Psoas muscle (tissue), 8 donors: ENCODE data around the gene AGPAT2. TPM values are rescaled to one million over a fixed set of nuclear protein-coding genes. Genes with fewer than 3 reads are reported as not detected.
A peak's percentile ranks its signal among the peaks of the same experiment; 100 is the strongest.

ENCODE experiments used
- ATAC-seq, 4 donors: fragments of 200-7000 bp; cut with Tn5 transposase; one replicate each; pipeline ENCODE4 v1.9.1; 2020; ENCODE audit warnings: moderate library complexity in 3 of 4, mild to moderate bottlenecking in 2 of 4
- DNase-seq, 2 donors: peaks; one replicate each; pipeline ENCODE4 v3.0.0-alpha.2; 2020
- H3K27ac ChIP-seq: fragments of 200-600 bp; one replicate; pipeline ENCODE4 v1.8.0; 2022
- H3K27me3 ChIP-seq, 3 donors: fragments of 200-600 bp in 1 of 3; one replicate each; pipeline versions ENCODE4 v1.6.1 to v1.8.0; 2013 to 2022; ENCODE audit warnings: low read length in 2 of 3, mild to moderate bottlenecking in 2 of 3, moderate library complexity in 1 of 3; ENCODE audit not compliant: insufficient read depth in 3 of 3
- H3K36me3 ChIP-seq, 2 donors: fragments of 200-600 bp in 1 of 2; one replicate each; pipeline versions ENCODE4 v1.6.1 to v1.8.0; 2013 to 2022; ENCODE audit warnings: low read depth in 1 of 2, mild to moderate bottlenecking in 1 of 2, moderate library complexity in 1 of 2; ENCODE audit not compliant: insufficient read depth in 1 of 2
- H3K4me1 ChIP-seq: fragments of 200-600 bp; one replicate; pipeline ENCODE4 v1.8.0; 2022
- H3K4me3 ChIP-seq: fragments of 200-600 bp; one replicate; pipeline ENCODE4 v1.8.0; 2022; ENCODE audit warnings: mild to moderate bottlenecking
- H3K9me3 ChIP-seq: fragments of 200-600 bp; one replicate; pipeline ENCODE4 v1.8.0; 2022
- WGBS, 3 donors: extraction: QIAGEN DNeasy Blood & Tissue Kit; methylation state at CpG; one replicate each; pipeline versions ENCODE4 v1.1.6 to v1.1.7; 2013; 5-methylcytosine and 5-hydroxymethylcytosine counted together
- intact Hi-C, 2 donors: fragments of 100-400 bp; cut with DNase I; formaldehyde crosslinking; loops; one replicate each; pipeline versions ENCODE4 v1.11.0 to v1.14.2; 2022
- polyA plus RNA-seq, 3 donors: library from polyadenylated mRNA; stranded (reverse); fragments of 200-250 nt; gene quantifications; one replicate each; pipeline ENCODE4 v1.2.3, GENCODE V29; 2013
- total RNA-seq, 4 donors: library from RNA; stranded (reverse); fragmentation: NEBNext Ultra II Directional in 2 of 4; extraction: Animal tissue kit (Norgen Biotek cat#: 25700) in 2 of 4; gene quantifications; one replicate each; pipeline versions ENCODE4 v1.2.1 to v1.2.4, GENCODE V29; 2021 to 2023
- TF ChIP-seq, protein P1 (sequence below): fragments of 200-600 bp; IDR thresholded peaks from one replicate; pipeline ENCODE4 v1.8.0; 2022; ENCODE audit warnings: antibody characterized with exemption
- donor health status: healthy with polysubstance abuse.
- donor health status: DM: no; HTN: no; CAD: no; lungs with moderate emphysema.
- donor health status: Bipolar disorder and iron deficiency.
- donor health status: healthy.
- donor health status: DM: yes; HTN: yes; CAD: no.
- donor health status: DM: no; HTN: no; CAD: no.
- donor health status: DM: no; HTN: no; CAD: no.
- donor health status: DM: yes; HTN: yes; CAD: no.

Gene AGPAT2
- total and polyA plus RNA-seq, 7 donors: 15.5 to 66.5 (median 41.6) TPM

DNA sequence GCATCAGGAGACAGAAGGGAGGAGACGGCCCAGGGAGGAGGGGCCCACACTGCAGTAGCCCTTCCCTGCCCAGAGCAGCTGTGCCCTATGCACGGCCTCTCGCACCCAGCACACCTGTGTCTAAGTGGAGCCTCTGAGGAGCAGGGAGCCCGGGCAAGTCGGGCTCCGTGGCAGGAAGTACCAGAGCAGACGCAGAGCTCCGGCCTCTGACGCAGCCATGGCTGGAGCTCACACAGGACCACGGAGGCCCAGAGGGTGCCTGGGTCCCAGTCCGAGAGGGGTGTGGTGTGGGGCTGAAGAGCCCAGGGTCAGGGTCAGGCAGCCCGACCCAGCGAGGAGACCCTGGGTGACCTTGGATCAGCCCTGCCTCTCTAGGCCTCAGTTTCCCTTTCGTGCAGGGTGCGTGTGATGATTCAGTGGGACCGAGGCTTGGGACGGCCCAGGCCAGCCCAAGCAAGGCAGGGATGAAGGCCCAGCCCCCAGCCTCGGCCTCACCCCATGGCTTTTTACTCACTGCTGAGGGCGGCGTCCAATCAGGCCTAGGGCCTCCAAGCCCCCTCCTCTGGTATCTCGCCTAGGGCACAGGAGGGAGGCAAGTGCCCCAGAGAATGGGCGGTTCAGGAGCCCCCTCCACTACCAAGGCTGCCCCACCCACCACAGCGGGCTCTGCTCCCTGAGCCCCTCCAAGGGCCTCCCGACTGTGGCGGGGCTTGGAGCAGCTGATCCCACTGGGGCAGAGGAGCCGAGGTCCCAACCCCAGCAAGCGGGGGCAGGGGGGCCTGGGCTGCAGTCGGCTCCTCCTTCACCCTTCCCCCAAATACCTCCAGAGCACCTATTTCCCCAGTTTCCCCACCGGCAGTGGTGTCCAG, 4.3 kb upstream of the AGPAT2 start:
- no peak overlapping the region for H3K4me3 ChIP-seq
- peaks cover 38% of the 10 kb centered on the region for H3K4me1 ChIP-seq
- H3K36me3 ChIP-seq: no peaks in the 10 kb centered on the region
- peaks cover 0 to 7% (median 0%) of the 10 kb centered on the region in 3 donors for H3K27me3 ChIP-seq
- WGBS, 3 donors: 69 to 79% (median 70%) methylated on average over 25 to 29 of the region's 29 CpGs
- H3K27ac ChIP-seq: peak overlapping the region; percentile 93
- ATAC-seq: peak in 1 of 4 donors; percentile 12
- TF ChIP-seq, protein P1, sequence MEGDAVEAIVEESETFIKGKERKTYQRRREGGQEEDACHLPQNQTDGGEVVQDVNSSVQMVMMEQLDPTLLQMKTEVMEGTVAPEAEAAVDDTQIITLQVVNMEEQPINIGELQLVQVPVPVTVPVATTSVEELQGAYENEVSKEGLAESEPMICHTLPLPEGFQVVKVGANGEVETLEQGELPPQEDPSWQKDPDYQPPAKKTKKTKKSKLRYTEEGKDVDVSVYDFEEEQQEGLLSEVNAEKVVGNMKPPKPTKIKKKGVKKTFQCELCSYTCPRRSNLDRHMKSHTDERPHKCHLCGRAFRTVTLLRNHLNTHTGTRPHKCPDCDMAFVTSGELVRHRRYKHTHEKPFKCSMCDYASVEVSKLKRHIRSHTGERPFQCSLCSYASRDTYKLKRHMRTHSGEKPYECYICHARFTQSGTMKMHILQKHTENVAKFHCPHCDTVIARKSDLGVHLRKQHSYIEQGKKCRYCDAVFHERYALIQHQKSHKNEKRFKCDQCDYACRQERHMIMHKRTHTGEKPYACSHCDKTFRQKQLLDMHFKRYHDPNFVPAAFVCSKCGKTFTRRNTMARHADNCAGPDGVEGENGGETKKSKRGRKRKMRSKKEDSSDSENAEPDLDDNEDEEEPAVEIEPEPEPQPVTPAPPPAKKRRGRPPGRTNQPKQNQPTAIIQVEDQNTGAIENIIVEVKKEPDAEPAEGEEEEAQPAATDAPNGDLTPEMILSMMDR: no peak
- no peak for DNase-seq
- no peaks in the 10 kb centered on the region for H3K9me3 ChIP-seq
- intact Hi-C loops: loop anchor here (2.0 to 5.0 kb wide), 4 partner anchors 44 to 207 kb away; no protein-coding TSS in a partner anchor

DNA sequence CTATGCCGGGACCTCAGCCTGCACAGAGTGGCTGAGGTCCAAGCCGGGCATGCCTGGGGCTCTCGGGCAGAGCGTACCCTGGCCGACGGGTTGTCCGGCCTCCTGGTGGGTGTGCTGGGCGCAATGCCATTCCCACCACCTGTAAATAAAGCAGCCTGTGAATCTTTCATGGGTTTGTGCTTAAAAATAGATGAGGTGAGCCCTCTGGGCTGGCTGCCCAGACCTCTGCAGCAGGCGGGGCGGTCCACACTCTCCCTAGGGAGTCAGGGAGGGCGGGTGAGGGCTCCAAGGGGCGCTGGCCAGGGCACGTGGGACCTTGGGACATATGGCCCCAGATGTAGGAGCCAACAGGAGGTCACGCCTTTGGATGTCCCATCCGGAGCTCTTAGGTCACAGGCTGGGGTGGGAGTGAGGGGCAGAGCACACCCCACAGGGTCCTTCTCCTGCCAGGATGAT, 3.6 kb upstream of the AGPAT2 start:
- ATAC-seq (peak; percentile 41 to 58 (median 50)), DNase-seq (peak; percentile 66 to 85)
- Histone ChIP-seq H3K9me3 (no peaks in the 10 kb centered on the region), H3K4me3 (no peak overlapping the region), H3K4me1 (peaks cover 42% of the 10 kb centered on the region), H3K27ac (peak overlapping the region; percentile 93), H3K27me3 (no peaks in the 10 kb centered on the region), H3K36me3 (no peaks in the 10 kb centered on the region)
- 15 to 26% (median 18%) methylated on average over 15 of the region's 15 CpGs for whole genome bisulfite sequencing, 3 donors
- intact Hi-C loops: loop anchor here (2.0 to 5.0 kb wide), 4 partner anchors 44 to 206 kb away; no protein-coding TSS in a partner anchor
- TF ChIP-seq, protein P1: no peak

DNA sequence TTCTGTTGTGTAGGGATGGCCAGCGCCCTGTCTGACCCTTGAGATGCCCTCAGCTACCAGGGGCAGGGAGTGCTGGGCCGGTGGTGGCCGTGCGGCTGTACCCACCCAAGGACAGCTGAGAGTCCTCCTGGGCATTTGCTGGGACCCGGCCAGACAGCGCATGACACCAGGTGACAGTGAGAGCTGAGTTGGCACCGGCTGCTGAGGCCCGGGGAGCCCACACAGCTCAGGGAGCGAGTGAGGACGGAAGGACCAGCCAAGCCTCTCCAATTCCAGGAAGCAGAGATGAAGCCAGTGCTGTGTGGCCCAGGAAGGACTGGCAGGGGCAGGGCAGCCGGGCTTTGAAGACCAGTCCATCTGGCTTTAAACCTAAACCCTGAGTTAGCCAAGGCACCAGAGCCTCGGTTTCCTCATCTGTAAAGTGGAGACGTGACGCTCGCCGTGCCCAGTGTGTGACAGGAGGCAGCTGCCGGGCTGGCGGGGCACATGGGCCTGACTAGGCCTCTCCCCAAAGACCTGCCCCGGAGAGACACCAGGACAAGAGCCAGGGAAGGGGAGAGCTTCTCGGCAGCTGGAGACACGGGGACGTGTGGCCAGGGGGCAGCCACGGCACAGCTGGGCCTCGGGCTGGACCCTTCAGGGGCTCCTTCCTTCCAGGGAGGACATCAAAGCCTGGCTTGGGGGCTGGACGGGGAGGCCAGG, 3.0 kb upstream of the AGPAT2 start:
- Histone ChIP-seq H3K9me3 (no peaks in the 10 kb centered on the region), H3K27me3 (no peaks in the 10 kb centered on the region), H3K27ac (peak overlapping the region; percentile 93), H3K4me1 (peaks cover 47% of the 10 kb centered on the region), H3K36me3 (no peaks in the 10 kb centered on the region), H3K4me3 (no peak overlapping the region)
- 23 to 36% (median 34%) methylated on average over 24 to 25 of the region's 25 CpGs for WGBS, 3 donors
- intact Hi-C loops: loop anchor here (2.0 to 5.0 kb wide), 4 partner anchors 43 to 205 kb away; no protein-coding TSS in a partner anchor
- TF ChIP-seq, protein P1: no peak
- peak; percentile 48 to 57 (median 54) for ATAC-seq
- peak; percentile 77 to 90 for DNase-seq

DNA sequence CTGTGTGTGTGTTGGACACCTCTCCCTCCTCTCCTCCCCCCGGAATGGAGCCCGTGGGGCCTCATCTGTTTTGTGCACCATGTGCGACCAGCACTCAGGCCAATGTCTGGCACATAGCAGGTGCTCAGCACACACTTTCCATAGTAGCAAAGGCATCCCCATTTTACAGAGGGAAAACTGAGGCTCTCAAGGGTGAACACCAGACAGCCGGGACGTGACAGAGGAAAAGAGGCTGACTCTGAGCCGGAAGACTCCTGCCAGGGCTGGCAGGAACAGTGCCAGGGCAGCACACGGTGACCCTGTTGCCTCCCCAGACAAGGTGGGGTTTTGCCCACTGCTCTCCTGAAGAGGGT, 1.8 kb upstream of the AGPAT2 start:
- no peaks in the 10 kb centered on the region for H3K36me3 ChIP-seq
- no peak overlapping the region for H3K4me3 ChIP-seq
- ATAC-seq (no peak), DNase-seq (no peak)
- WGBS, 3 donors: 66 to 83% (median 67%) methylated on average over 7 of the region's 7 CpGs
- intact Hi-C loops: no loop called here
- H3K27me3 ChIP-seq: no peaks in the 10 kb centered on the region
- H3K9me3 ChIP-seq: no peaks in the 10 kb centered on the region
- peak overlapping the region; percentile 93 for H3K27ac ChIP-seq
- H3K4me1 ChIP-seq: peaks cover 45% of the 10 kb centered on the region
- TF ChIP-seq, protein P1: no peak
